SK-N-MC (cell line): ENCODE data around the gene CNTN3.

Experiments
- DNase-seq: peaks from one replicate; pipeline ENCODE4 v3.0.0-alpha.2; 2011; ENCODE audit warnings: low read depth, low spot score
- H3K27ac ChIP-seq: fragments of 200-600 bp; sonication (generic); 2 replicates; pipeline ENCODE4 v1.5.1; 2016; ENCODE audit warnings: mixed run types
- H3K36me3 ChIP-seq: fragments of 200-600 bp; sonication (generic); 2 replicates; pipeline ENCODE4 v1.6.1; 2017; ENCODE audit warnings: antibody characterized with exemption, low read length, mixed read lengths; ENCODE audit not compliant: insufficient read depth
- H3K4me3 ChIP-seq: fragments of 200-600 bp; sonication (generic); 2 replicates; pipeline ENCODE4 v1.5.1; 2016
- H3K9ac ChIP-seq: fragments of 200-600 bp; sonication (generic); 2 replicates; pipeline ENCODE4 v1.8.0; 2017; ENCODE audit warnings: mixed run types, mixed read lengths; ENCODE audit not compliant: insufficient read length
- H3K9me3 ChIP-seq: fragments of 200-600 bp; sonication (generic); 2 replicates; pipeline ENCODE4 v1.6.1; 2017; ENCODE audit warnings: low read depth, mild to moderate bottlenecking, antibody characterized with exemption, low read length, moderate library complexity, mixed read lengths
- EZH2 ChIP-seq: fragments of 200-600 bp; sonication (generic); IDR thresholded peaks from one replicate; pipeline ENCODE4 v1.6.1; 2017; ENCODE audit warnings: antibody characterized with exemption
- FOXP2 ChIP-seq: optimal IDR thresholded peaks from 2 replicates; pipeline ENCODE3; 2011; ENCODE audit warnings: mild to moderate bottlenecking, moderate library complexity; ENCODE audit not compliant: insufficient read depth; ENCODE audit errors: extremely low read length, control extremely low read depth
- POLR2AphosphoS5 ChIP-seq: IDR thresholded peaks from 2 replicates; pipeline ENCODE4 v1.6.1; 2012; ENCODE audit warnings: mild to moderate bottlenecking, low read depth, low read length, borderline replicate concordance

The CNTN3 gene

DNA sequence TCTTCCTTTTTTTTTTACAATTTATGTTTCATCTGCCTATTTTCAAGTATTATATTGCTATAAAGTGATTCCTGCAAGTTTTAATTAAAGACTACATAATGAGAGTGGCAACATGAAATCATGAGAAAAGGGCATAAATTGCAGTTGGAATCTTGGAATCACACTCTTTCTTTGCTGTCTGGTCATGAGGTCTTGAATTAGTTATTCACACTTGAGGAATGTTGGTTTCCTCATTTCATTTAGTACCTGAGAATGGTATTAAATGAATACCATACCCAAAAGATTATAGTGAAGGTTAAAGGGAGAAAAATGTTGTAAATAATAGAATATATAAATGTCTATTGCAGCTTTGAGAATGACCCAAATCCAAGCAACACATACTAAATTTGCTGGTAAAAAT lies 25.8 kb upstream of the CNTN3 start:
- no peaks in the 10 kb centered on the region for H3K9me3 ChIP-seq
- no peak overlapping the region for H3K9ac ChIP-seq
- no peak for DNase-seq
- H3K4me3 ChIP-seq, result no peak overlapping the region
- H3K27ac ChIP-seq, result no peak overlapping the region
- no peak for TF ChIP-seq POLR2AphosphoS5
- TF ChIP-seq FOXP2, result no peak
- TF ChIP-seq EZH2, result no peak
- no peaks in the 10 kb centered on the region for H3K36me3 ChIP-seq

- no peak for TF ChIP-seq FOXP2
- TF ChIP-seq POLR2AphosphoS5, result no peak
- no peak for TF ChIP-seq EZH2
- no peak overlapping the region for H3K4me3 ChIP-seq
- H3K36me3 ChIP-seq, result no peaks in the 10 kb centered on the region
- no peaks in the 10 kb centered on the region for H3K9me3 ChIP-seq
- H3K9ac ChIP-seq, result no peak overlapping the region
- no peak for DNase-seq
- H3K27ac ChIP-seq, result no peak overlapping the region
Observed at GRCh38 chr3:74639681-74640080, 25.2 kb upstream of the CNTN3 start.

- DNase-seq, result no peak
- no peaks in the 10 kb centered on the region for H3K36me3 ChIP-seq
- no peak for TF ChIP-seq EZH2
- TF ChIP-seq POLR2AphosphoS5, result no peak
- TF ChIP-seq FOXP2, result no peak
- no peak overlapping the region for H3K27ac ChIP-seq
- H3K9me3 ChIP-seq, result no peaks in the 10 kb centered on the region
- H3K4me3 ChIP-seq, result no peak overlapping the region
- no peak overlapping the region for H3K9ac ChIP-seq
Observed at GRCh38 chr3:74636981-74637380, 22.5 kb upstream of the CNTN3 start.

DNA sequence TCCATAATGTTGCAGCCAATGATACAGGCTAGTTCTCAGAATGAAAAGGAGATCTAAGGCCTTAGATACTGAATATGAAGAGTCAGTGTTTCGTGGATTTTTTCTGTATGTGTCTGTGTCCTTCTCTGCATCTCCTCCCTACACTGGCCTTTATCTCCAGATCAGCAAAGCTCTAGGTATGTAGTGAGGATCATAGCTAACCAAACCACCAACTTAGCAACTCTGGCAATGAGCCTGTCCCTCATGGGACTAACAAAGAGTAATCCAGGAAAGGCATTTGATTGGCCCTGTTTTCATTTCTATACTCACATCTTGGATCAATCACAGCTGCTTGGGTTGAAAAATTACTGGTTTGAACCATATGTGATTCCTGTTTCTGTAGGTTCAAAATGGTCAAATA lies 18.6 kb upstream of the CNTN3 start:
- Histone ChIP-seq H3K9me3 (no peaks in the 10 kb centered on the region), H3K36me3 (no peaks in the 10 kb centered on the region), H3K9ac (no peak overlapping the region), H3K27ac (no peak overlapping the region), H3K4me3 (no peak overlapping the region)
- DNase-seq, result no peak
- no peak for TF ChIP-seq FOXP2
- no peak for TF ChIP-seq EZH2
- no peak for TF ChIP-seq POLR2AphosphoS5

DNA sequence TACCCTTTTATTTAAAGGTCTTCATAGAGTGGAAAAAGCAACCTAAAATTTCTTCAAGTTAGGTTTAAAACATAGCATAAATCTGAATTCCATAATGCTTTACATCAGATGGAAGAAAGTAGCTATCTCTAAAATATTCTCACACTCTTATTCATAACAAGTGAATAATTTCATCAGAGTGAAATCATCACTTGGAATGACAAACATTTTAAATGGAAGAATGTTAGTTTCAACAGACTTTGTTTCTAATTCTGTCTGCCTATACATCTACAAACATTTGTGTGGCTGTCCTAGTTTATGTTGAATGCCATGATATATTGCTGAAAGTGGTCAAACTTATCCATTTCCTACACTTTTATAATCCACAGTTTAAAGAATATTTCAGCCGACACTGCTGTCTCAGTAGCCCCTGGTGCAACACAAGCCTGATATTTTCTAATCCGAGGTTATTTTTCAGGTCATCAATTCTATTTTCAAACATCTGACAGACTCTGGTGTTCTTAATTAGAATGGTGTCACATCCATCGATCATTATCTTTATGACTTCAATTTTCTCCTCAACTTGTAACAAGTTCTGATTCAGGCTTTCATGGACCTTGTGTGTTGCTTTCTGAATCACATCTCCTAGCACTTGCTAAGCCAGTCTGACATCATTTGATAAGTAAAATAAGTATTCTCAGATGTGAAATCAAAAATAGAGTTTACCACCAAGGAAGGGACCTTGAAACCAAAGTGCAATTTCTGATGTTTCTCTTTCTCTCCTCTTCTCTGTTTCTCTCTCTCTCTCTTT lies 17.1 kb upstream of the CNTN3 start:
- no peak overlapping the region for H3K27ac ChIP-seq
- DNase-seq, result no peak
- H3K36me3 ChIP-seq, result no peaks in the 10 kb centered on the region
- no peak overlapping the region for H3K4me3 ChIP-seq
- H3K9ac ChIP-seq, result no peak overlapping the region
- TF ChIP-seq POLR2AphosphoS5 (no peak), FOXP2 (no peak), EZH2 (no peak)
- H3K9me3 ChIP-seq, result no peaks in the 10 kb centered on the region

DNA sequence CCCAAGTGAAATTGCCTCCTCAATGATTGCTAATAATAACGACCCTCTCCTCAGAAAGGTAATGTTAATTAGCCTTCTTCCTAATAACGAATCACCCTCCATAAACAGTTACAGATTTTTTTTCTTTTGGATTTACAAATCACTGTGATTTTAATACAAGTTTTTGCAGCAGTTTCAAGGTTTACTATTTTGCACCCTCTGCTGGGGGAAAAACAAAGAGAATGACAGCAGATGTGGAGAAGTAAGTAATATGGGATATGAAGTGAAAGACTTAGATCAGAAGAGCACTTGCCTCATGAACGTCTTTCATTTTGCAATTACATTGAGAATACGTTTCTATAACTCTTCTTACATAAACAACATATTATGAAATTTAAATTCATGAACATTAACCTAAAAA lies 16.1 kb upstream of the CNTN3 start:
- no peak overlapping the region for H3K4me3 ChIP-seq
- H3K36me3 ChIP-seq, result no peaks in the 10 kb centered on the region
- TF ChIP-seq FOXP2 (no peak), POLR2AphosphoS5 (no peak), EZH2 (no peak)
- H3K9ac ChIP-seq, result no peak overlapping the region
- H3K9me3 ChIP-seq, result no peaks in the 10 kb centered on the region
- DNase-seq, result no peak
- H3K27ac ChIP-seq, result no peak overlapping the region

- no peak for TF ChIP-seq EZH2
- TF ChIP-seq POLR2AphosphoS5, result no peak
- TF ChIP-seq FOXP2, result no peak
- no peak for DNase-seq
- Histone ChIP-seq H3K27ac (no peak overlapping the region), H3K9me3 (no peaks in the 10 kb centered on the region), H3K36me3 (no peaks in the 10 kb centered on the region), H3K9ac (no peak overlapping the region), H3K4me3 (no peak overlapping the region)
Observed at GRCh38 chr3:74626011-74626410, 11.6 kb upstream of the CNTN3 start.

- H3K9me3 ChIP-seq, result no peaks in the 10 kb centered on the region
- H3K9ac ChIP-seq, result no peak overlapping the region
- H3K36me3 ChIP-seq, result no peaks in the 10 kb centered on the region
- no peak overlapping the region for H3K4me3 ChIP-seq
- DNase-seq, result no peak
- no peak overlapping the region for H3K27ac ChIP-seq
- TF ChIP-seq POLR2AphosphoS5, result no peak
- no peak for TF ChIP-seq EZH2
- no peak for TF ChIP-seq FOXP2
Observed at GRCh38 chr3:74624301-74624700, 9.8 kb upstream of the CNTN3 start.

GRCh38 chr3:74623261-74623836 lies 8.9 kb upstream of the CNTN3 start:
- no peak overlapping the region for H3K4me3 ChIP-seq
- DNase-seq, result no peak
- TF ChIP-seq FOXP2, result no peak
- TF ChIP-seq EZH2, result no peak
- no peak for TF ChIP-seq POLR2AphosphoS5
- no peaks in the 10 kb centered on the region for H3K36me3 ChIP-seq
- H3K9me3 ChIP-seq, result no peaks in the 10 kb centered on the region
- H3K27ac ChIP-seq, result no peak overlapping the region
- H3K9ac ChIP-seq, result no peak overlapping the region
